ENCODE measurements around the gene PEX11G.
A peak's percentile ranks its signal among the peaks of the same experiment; 100 is the strongest.

- TF ChIP-seq CTCF (IDR thresholded peaks at IDR 0.05): peak in 1 of 3 donors; percentile 12
- no peak for TF ChIP-seq EP300 (IDR thresholded peaks at IDR 0.05)
- TF ChIP-seq POLR2A (IDR thresholded peaks at IDR 0.05): peak; percentile 66
Measured at GRCh38 chr19:7535047-7535997, 46.5 kb upstream of the PEX11G start, which contains the start of gene PNPLA6.
